ENCODE data around the gene PACRG. TPM values are rescaled to one million over a fixed set of nuclear protein-coding genes. Genes with fewer than 3 reads are reported as not detected.
"Not testable (repeated sequence)": the region's sequence is repeated elsewhere in the genome, so short reads cannot be mapped to it uniquely, and the experiment has no call there.

The PACRG gene
- total RNA-seq, 2 donors from 2014 or later: 1.7 TPM; not detected in 1

DNA sequence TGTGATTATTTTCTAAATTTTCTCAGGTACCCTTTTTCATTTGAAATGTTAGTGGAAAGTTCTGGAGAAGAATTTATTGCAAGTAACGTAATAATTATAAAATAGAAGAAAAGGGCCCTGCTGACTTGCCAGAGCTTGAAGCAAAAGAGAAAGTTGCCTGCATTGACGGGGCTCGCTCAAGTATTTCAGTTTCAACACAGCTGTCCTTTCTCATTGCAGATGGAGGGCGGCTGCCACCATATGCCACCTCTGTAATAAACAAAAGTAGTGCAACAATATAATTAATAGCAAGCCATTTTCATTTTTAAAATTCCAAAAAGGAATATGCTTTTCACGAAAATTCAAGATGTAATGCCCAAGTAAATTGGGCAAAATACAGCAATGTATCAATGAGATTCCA lies 246.2 kb downstream of the PACRG start:
- H3K36me3 ChIP-seq: no peaks in the 10 kb centered on the region
- no peaks in the 10 kb centered on the region for H3K4me1 ChIP-seq
- no peak overlapping the region for H3K27ac ChIP-seq
- H3K9me3 ChIP-seq: no peaks in the 10 kb centered on the region
- TF ChIP-seq, protein P1, sequence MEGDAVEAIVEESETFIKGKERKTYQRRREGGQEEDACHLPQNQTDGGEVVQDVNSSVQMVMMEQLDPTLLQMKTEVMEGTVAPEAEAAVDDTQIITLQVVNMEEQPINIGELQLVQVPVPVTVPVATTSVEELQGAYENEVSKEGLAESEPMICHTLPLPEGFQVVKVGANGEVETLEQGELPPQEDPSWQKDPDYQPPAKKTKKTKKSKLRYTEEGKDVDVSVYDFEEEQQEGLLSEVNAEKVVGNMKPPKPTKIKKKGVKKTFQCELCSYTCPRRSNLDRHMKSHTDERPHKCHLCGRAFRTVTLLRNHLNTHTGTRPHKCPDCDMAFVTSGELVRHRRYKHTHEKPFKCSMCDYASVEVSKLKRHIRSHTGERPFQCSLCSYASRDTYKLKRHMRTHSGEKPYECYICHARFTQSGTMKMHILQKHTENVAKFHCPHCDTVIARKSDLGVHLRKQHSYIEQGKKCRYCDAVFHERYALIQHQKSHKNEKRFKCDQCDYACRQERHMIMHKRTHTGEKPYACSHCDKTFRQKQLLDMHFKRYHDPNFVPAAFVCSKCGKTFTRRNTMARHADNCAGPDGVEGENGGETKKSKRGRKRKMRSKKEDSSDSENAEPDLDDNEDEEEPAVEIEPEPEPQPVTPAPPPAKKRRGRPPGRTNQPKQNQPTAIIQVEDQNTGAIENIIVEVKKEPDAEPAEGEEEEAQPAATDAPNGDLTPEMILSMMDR (IDR thresholded peaks at IDR 0.05): no peak
- H3K4me3 ChIP-seq: no peak overlapping the region
- no peak overlapping the region for H3K9ac ChIP-seq (ENCODE audit: low read depth in 2 of 2, low read length in 2 of 2)
- no peaks in the 10 kb centered on the region for H3K27me3 ChIP-seq
- DNase-seq: no peak
- intact Hi-C loops (cut with DNase I): no loop called here

DNA sequence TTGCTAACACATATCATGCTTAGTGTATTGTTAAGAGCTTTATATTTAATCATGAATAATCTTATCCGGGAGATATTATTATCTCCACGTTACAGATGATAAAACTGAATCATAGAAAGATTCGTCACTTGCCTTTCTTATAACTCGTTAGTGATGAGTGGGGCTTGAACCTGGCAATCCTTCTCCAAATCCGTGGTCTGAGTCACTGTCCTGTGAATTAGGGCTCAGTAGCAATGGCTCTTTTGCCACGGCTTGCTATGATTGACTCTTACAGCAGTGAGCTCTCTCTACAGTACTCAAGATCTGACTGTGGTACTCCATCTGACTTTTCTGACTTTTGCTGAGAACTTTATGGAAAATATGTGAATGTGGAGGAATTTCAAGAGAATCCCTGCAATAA lies 246.9 kb downstream of the PACRG start:
- intact Hi-C loops (cut with DNase I): no loop called here
- no peaks in the 10 kb centered on the region for H3K9me3 ChIP-seq
- no peaks in the 10 kb centered on the region for H3K4me1 ChIP-seq
- no peaks in the 10 kb centered on the region for H3K27me3 ChIP-seq
- TF ChIP-seq, protein P1 (IDR thresholded peaks at IDR 0.05): no peak
- no peaks in the 10 kb centered on the region for H3K36me3 ChIP-seq
- DNase-seq: no peak
- no peak overlapping the region for H3K9ac ChIP-seq (ENCODE audit: low read depth in 2 of 2, low read length in 2 of 2)
- H3K4me3 ChIP-seq: no peak overlapping the region
- H3K27ac ChIP-seq: no peak overlapping the region

DNA sequence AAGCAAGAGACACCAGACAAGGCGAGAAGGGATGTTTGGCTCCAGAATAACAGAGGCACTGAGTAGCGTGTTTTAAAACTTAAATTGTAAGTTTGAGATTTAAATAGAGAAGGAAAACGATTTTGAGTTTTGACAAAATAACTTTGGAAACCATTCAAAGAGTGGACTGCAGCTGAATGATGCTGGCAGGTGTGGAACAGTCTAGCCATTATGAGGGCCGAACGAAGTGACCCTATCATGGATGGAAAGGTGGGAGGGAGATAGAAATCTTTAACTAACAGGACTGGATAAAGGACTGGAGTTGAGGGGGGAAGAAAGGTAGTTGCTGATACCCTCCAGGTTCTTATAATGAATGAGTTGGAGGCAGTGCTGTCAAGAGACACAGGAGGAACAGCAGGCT lies 248.4 kb downstream of the PACRG start:
- Histone ChIP-seq H3K4me1 (no peaks in the 10 kb centered on the region), H3K4me3 (no peak overlapping the region), H3K9me3 (no peaks in the 10 kb centered on the region), H3K9ac (ENCODE audit: low read depth in 2 of 2, low read length in 2 of 2) (no peak overlapping the region), H3K27me3 (no peaks in the 10 kb centered on the region), H3K27ac (no peak overlapping the region), H3K36me3 (no peaks in the 10 kb centered on the region)
- intact Hi-C loops (cut with DNase I): no loop called here
- DNase-seq: no peak
- TF ChIP-seq, protein P1 (IDR thresholded peaks at IDR 0.05): no peak

DNA sequence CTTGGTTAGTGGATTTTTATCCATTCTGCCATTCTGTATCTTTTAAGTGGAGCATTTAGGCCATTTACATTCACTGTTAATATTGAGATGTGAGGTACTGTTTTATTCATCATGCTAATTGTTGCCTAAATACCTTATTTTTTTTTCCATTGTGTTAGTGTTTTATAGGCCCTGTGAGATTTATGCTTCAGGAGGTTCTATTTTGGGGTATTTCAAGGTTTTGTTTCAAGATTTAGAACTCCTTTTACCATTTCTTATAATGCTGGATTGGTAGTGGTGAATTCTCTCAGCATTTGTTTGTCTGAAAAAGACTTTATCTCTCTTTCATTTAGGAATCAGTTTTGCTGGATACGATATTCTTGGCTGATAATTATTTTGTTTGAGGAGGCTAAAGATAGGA lies 255.5 kb downstream of the PACRG start:
- H3K4me1 ChIP-seq; H3K9me3 ChIP-seq; H3K9ac ChIP-seq (ENCODE audit: low read depth in 2 of 2, low read length in 2 of 2); H3K36me3 ChIP-seq; H3K27me3 ChIP-seq; DNase-seq; H3K27ac ChIP-seq; H3K4me3 ChIP-seq; intact Hi-C loops (cut with DNase I): not testable (repeated sequence)

DNA sequence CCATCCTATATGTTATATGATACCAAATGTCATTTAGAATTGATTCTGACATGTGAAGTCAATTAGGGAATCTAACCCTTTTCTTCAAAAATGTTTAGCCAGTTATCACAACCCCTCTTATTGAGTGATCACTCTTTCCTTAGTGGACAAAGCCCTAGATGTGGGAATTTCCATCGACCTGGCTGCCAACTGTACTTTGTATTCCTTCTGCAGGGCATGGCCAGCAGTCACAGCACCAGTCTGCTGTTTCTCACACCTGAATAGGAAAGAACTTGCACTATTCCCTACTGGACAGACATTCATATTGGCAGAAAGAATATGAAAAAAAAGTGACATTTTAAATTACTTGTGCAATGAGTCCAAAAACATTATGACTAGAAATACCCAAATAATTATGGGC lies 271.0 kb downstream of the PACRG start:
- DNase-seq: no peak
- TF ChIP-seq, protein P1 (IDR thresholded peaks at IDR 0.05): no peak
- Histone ChIP-seq H3K4me3 (no peak overlapping the region), H3K9ac (ENCODE audit: low read depth in 2 of 2, low read length in 2 of 2) (no peak overlapping the region), H3K27ac (no peak overlapping the region), H3K9me3 (no peaks in the 10 kb centered on the region), H3K4me1 (no peaks in the 10 kb centered on the region), H3K36me3 (no peaks in the 10 kb centered on the region), H3K27me3 (no peaks in the 10 kb centered on the region)
- intact Hi-C loops (cut with DNase I): no loop called here

DNA sequence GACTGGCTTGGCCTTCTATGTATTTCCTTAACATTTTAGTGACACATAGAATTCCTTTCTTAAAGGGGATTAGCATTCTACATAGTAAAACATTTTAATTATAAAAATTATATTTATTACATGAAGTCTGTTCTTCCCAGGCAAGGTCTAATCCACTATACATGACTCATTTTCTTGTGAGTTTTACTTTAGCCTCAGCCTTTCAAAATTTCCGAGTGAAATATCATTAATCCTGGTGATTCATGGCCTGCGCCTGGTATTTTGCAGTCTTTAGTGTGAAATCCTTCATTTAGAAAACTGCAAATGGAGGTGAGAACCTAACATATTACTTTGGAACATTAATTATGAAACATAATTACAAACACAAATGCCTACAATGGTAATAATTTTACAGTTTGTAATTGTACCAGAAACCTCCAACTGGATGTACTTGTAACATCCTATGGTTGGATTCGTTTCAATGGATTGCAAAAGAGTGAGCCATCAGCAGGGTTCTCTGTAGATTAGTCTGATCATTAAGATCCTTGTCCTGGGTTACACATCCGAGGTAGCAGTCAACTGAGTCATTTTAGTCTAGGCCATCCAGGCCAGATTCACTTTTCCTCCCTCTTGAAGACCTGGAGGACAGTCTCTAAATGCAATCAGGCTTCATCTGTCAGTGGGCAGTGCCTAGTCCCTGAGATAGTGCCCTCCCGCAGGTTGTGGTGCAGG lies 272.0 kb downstream of the PACRG start:
- no peaks in the 10 kb centered on the region for H3K36me3 ChIP-seq
- no peak overlapping the region for H3K27ac ChIP-seq
- H3K9ac ChIP-seq (ENCODE audit: low read depth in 2 of 2, low read length in 2 of 2): no peak overlapping the region
- no peaks in the 10 kb centered on the region for H3K9me3 ChIP-seq
- no peak for DNase-seq
- TF ChIP-seq, protein P1 (IDR thresholded peaks at IDR 0.05): no peak
- no peaks in the 10 kb centered on the region for H3K4me1 ChIP-seq
- H3K27me3 ChIP-seq: no peaks in the 10 kb centered on the region
- intact Hi-C loops (cut with DNase I): no loop called here
- H3K4me3 ChIP-seq: no peak overlapping the region
